ENCODE measurements around the gene BICD2. TPM values are rescaled to one million over a fixed set of nuclear protein-coding genes. Genes with fewer than 3 reads are reported as not detected.

BICD2 gene
- total RNA-seq, 1 donor from 2014 or later = 29.2 TPM

DNA sequence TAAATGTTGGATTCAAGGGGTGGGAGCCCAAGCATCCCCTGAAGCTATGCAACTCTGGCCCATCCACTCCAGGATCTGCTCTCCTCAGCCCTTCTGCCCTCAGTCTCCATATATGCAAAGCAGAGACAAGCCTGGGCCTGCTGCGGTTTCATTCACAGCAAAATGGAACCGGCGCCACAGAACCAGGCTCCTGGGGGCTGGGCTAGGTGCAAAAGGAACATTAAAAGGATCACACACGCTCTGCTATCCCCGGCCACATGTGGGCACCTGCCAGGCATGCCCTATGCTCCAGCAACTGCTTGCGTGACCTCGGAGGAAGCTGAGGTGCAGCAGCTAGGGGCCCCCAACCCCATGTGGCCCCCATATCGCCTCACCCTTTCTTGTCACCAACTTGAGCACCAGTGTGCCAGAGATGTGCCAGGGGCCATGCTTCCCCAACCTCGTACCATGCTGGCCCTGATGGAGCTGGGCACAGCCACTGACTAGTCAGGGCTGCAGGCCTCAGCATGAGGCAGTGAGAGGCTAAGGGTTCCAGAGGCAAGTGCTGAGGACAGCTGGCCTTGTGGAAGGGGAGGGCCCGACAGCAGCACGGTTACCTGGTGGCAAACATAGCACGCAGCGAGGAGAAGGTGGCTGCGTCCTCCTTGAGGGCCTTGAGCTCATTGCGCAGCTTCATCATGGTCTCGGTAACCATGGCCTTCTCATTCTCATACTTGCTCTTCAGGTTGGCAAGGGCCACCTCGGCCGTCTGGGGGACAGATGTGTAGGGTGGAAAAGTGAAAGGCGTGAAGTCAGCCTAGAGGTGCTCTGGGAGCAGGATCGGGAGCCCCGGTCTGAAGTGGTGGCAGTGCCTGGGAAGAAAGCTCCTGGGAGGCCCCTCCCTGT, 47.2 kb downstream of the BICD2 start:
- H3K4me1 ChIP-seq (ENCODE audit: control insufficient read depth in 3 of 3, insufficient read depth in 3 of 3, low read length in 3 of 3) = peaks cover 0 to 3% (median 0%) of the 10 kb centered on the region in 3 donors
- no peaks in the 10 kb centered on the region for H3K27me3 ChIP-seq (ENCODE audit: control insufficient read depth in 3 of 3, insufficient read depth in 3 of 3, low read length in 3 of 3)
- no peaks in the 10 kb centered on the region for H3K9me3 ChIP-seq (ENCODE audit: control insufficient read depth in 3 of 3, low read length in 3 of 3)
- H3K27ac ChIP-seq (ENCODE audit: low read depth, low read length) = no peak overlapping the region
- no peak overlapping the region for H3K4me3 ChIP-seq (ENCODE audit: low read length in 3 of 3)
- peaks cover 80 to 88% (median 87%) of the 10 kb centered on the region in 3 donors for H3K36me3 ChIP-seq (ENCODE audit: control insufficient read depth in 3 of 3, insufficient read depth in 3 of 3, low read length in 3 of 3)
- no peak overlapping the region for H3K9ac ChIP-seq (ENCODE audit: low read depth in 1 of 3, low read length in 3 of 3)

GRCh38 chr9:92716557-92716956, 48.1 kb downstream of the BICD2 start:
- peaks cover 0 to 6% (median 0%) of the 10 kb centered on the region in 3 donors for H3K4me1 ChIP-seq (ENCODE audit: control insufficient read depth in 3 of 3, insufficient read depth in 3 of 3, low read length in 3 of 3)
- peaks cover 76 to 83% (median 79%) of the 10 kb centered on the region in 3 donors for H3K36me3 ChIP-seq (ENCODE audit: control insufficient read depth in 3 of 3, insufficient read depth in 3 of 3, low read length in 3 of 3)
- no peaks in the 10 kb centered on the region for H3K9me3 ChIP-seq (ENCODE audit: control insufficient read depth in 3 of 3, low read length in 3 of 3)
- H3K27ac ChIP-seq (ENCODE audit: low read depth, low read length) = no peak overlapping the region
- no peak overlapping the region for H3K9ac ChIP-seq (ENCODE audit: low read depth in 1 of 3, low read length in 3 of 3)
- H3K27me3 ChIP-seq (ENCODE audit: control insufficient read depth in 3 of 3, insufficient read depth in 3 of 3, low read length in 3 of 3) = no peaks in the 10 kb centered on the region
- no peak overlapping the region for H3K4me3 ChIP-seq (ENCODE audit: low read length in 3 of 3)

GRCh38 chr9:92715488-92716231, 49.0 kb downstream of the BICD2 start:
- Histone ChIP-seq H3K9me3 (ENCODE audit: control insufficient read depth in 3 of 3, low read length in 3 of 3) (no peaks in the 10 kb centered on the region), H3K4me1 (ENCODE audit: control insufficient read depth in 3 of 3, insufficient read depth in 3 of 3, low read length in 3 of 3) (peaks cover 0 to 6% (median 0%) of the 10 kb centered on the region in 3 donors), H3K27me3 (ENCODE audit: control insufficient read depth in 3 of 3, insufficient read depth in 3 of 3, low read length in 3 of 3) (no peaks in the 10 kb centered on the region), H3K9ac (ENCODE audit: low read depth in 1 of 3, low read length in 3 of 3) (no peak overlapping the region), H3K36me3 (ENCODE audit: control insufficient read depth in 3 of 3, insufficient read depth in 3 of 3, low read length in 3 of 3) (peaks cover 72 to 76% (median 74%) of the 10 kb centered on the region in 3 donors), H3K27ac (ENCODE audit: low read depth, low read length) (no peak overlapping the region), H3K4me3 (ENCODE audit: low read length in 3 of 3) (no peak overlapping the region)

DNA sequence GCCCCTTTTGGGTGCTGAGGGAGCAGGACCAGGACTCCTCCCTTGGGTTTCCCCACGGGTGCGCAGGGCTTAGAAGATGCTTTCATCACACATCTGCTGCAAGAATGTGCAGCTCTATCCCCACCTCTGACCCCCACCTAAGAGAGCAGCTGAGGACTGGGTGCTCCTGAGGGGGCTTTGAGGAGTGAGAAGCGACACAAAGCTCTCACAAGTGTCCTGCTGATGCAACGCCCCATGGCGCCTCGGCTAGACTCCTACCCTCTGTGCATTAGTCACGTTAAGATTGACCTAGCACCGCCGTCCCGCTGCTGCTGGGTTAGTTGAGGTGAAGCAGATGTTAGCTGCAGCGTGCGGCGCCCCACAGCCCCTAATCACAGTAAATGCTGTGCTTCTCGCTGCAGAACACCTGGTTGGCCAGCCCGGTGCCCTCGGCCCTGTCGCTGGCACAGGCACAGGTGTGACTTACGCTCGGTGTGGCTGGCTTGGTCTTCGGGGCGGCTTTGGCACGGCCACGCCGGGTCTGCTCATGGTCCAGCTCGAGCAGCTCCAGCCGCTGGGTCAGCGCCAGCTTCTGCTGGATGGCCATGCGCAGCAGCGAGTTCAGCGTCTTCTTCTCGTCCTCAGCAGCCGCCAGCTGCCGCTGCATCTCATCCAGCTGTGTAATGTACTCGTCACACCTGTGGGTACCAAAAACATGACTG, 49.7 kb downstream of the BICD2 start:
- peaks cover 67 to 75% (median 73%) of the 10 kb centered on the region in 3 donors for H3K36me3 ChIP-seq (ENCODE audit: control insufficient read depth in 3 of 3, insufficient read depth in 3 of 3, low read length in 3 of 3)
- no peaks in the 10 kb centered on the region for H3K27me3 ChIP-seq (ENCODE audit: control insufficient read depth in 3 of 3, insufficient read depth in 3 of 3, low read length in 3 of 3)
- H3K9ac ChIP-seq (ENCODE audit: low read depth in 1 of 3, low read length in 3 of 3) = no peak overlapping the region
- no peak overlapping the region for H3K27ac ChIP-seq (ENCODE audit: low read depth, low read length)
- no peaks in the 10 kb centered on the region for H3K9me3 ChIP-seq (ENCODE audit: control insufficient read depth in 3 of 3, low read length in 3 of 3)
- H3K4me3 ChIP-seq (ENCODE audit: low read length in 3 of 3) = no peak overlapping the region
- peaks cover 0 to 6% (median 0%) of the 10 kb centered on the region in 3 donors for H3K4me1 ChIP-seq (ENCODE audit: control insufficient read depth in 3 of 3, insufficient read depth in 3 of 3, low read length in 3 of 3)

DNA sequence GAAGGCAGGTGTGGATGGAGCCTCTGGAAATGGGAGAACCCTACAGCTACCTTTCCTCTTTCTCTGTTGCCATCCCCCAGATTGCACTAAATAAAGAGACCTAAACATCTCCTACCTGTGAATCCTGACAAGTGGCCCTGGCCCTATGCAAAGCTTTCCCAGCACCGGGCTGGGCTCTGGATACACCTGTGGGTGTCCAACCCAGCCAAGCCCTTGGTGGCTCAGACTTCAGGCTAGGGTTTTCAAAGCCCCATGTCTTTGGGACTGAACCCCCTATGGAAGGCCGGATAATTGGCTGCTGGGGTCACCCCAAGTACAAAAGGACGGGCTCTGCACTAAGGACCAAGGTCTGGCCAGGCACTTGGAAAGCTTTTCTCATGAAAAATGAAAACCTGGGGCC, 50.6 kb downstream of the BICD2 start:
- H3K4me3 ChIP-seq (ENCODE audit: low read length in 3 of 3) = no peak overlapping the region
- peaks cover 0 to 6% (median 0%) of the 10 kb centered on the region in 3 donors for H3K4me1 ChIP-seq (ENCODE audit: control insufficient read depth in 3 of 3, insufficient read depth in 3 of 3, low read length in 3 of 3)
- no peak overlapping the region for H3K9ac ChIP-seq (ENCODE audit: low read depth in 1 of 3, low read length in 3 of 3)
- no peak overlapping the region for H3K27ac ChIP-seq (ENCODE audit: low read depth, low read length)
- peaks cover 61 to 73% (median 72%) of the 10 kb centered on the region in 3 donors for H3K36me3 ChIP-seq (ENCODE audit: control insufficient read depth in 3 of 3, insufficient read depth in 3 of 3, low read length in 3 of 3)
- no peaks in the 10 kb centered on the region for H3K27me3 ChIP-seq (ENCODE audit: control insufficient read depth in 3 of 3, insufficient read depth in 3 of 3, low read length in 3 of 3)
- no peaks in the 10 kb centered on the region for H3K9me3 ChIP-seq (ENCODE audit: control insufficient read depth in 3 of 3, low read length in 3 of 3)

DNA sequence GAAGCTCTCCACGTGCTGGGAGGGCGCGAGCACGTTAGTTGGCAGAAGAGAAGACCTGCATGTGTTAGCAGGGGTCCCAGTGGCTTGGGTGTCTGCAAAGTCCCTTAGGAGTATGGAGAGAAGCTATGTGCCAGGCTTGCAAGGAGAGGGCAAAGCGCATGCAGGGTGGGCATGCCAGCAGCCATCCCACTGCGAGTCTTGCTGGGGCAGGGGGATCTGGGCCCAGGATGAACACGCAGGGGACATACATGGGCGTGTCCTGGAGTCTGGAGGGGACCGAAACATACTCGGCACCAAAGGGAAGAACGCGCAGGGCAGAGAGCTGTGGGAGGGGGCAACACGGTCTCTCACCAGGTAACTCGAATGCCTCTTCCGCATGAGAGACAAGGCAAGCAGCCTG, 51.1 kb downstream of the BICD2 start:
- no peak overlapping the region for H3K27ac ChIP-seq (ENCODE audit: low read depth, low read length)
- no peaks in the 10 kb centered on the region for H3K9me3 ChIP-seq (ENCODE audit: control insufficient read depth in 3 of 3, low read length in 3 of 3)
- no peaks in the 10 kb centered on the region for H3K27me3 ChIP-seq (ENCODE audit: control insufficient read depth in 3 of 3, insufficient read depth in 3 of 3, low read length in 3 of 3)
- no peak overlapping the region for H3K4me3 ChIP-seq (ENCODE audit: low read length in 3 of 3)
- no peak overlapping the region for H3K9ac ChIP-seq (ENCODE audit: low read depth in 1 of 3, low read length in 3 of 3)
- H3K36me3 ChIP-seq (ENCODE audit: control insufficient read depth in 3 of 3, insufficient read depth in 3 of 3, low read length in 3 of 3) = peaks cover 56 to 71% (median 67%) of the 10 kb centered on the region in 3 donors
- peaks cover 0 to 6% (median 0%) of the 10 kb centered on the region in 3 donors for H3K4me1 ChIP-seq (ENCODE audit: control insufficient read depth in 3 of 3, insufficient read depth in 3 of 3, low read length in 3 of 3)

- Histone ChIP-seq H3K36me3 (ENCODE audit: control insufficient read depth in 3 of 3, insufficient read depth in 3 of 3, low read length in 3 of 3) (peaks cover 49 to 63% (median 60%) of the 10 kb centered on the region in 3 donors), H3K27ac (ENCODE audit: low read depth, low read length) (no peak overlapping the region)
Measured at GRCh38 chr9:92712767-92713166, 51.9 kb downstream of the BICD2 start.

DNA sequence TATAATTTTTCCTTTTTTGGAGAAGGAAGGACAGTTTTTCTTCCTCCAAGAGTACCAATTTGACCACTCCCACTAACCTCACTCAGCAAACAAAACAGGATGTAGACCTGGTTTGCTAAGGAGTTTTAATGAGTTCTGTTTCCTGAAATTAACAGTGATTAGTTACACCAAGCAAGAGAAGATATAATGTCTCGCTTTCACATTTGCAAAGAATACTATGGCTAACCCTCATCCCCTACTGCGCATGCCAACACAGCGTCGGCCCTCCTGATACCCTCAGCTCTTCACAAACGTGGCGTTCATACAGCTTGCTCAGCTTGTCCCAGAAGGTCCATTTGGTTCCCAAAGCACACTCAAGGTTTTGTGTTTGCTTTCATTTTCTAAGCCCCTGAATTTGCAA, 52.8 kb downstream of the BICD2 start:
- Histone ChIP-seq H3K4me3 (ENCODE audit: low read length in 3 of 3) (no peak overlapping the region), H3K36me3 (ENCODE audit: control insufficient read depth in 3 of 3, insufficient read depth in 3 of 3, low read length in 3 of 3) (peaks cover 41 to 54% (median 52%) of the 10 kb centered on the region in 3 donors), H3K27me3 (ENCODE audit: control insufficient read depth in 3 of 3, insufficient read depth in 3 of 3, low read length in 3 of 3) (no peaks in the 10 kb centered on the region), H3K27ac (ENCODE audit: low read depth, low read length) (no peak overlapping the region), H3K9ac (ENCODE audit: low read depth in 1 of 3, low read length in 3 of 3) (no peak overlapping the region), H3K9me3 (ENCODE audit: control insufficient read depth in 3 of 3, low read length in 3 of 3) (no peaks in the 10 kb centered on the region), H3K4me1 (ENCODE audit: control insufficient read depth in 3 of 3, insufficient read depth in 3 of 3, low read length in 3 of 3) (peaks cover 0 to 6% (median 0%) of the 10 kb centered on the region in 3 donors)

More at GRCh38 chr9:92712767-92713166, 51.9 kb downstream of the BICD2 start:
- Histone ChIP-seq H3K9me3 (ENCODE audit: control insufficient read depth in 3 of 3, low read length in 3 of 3) (no peaks in the 10 kb centered on the region), H3K4me1 (ENCODE audit: control insufficient read depth in 3 of 3, insufficient read depth in 3 of 3, low read length in 3 of 3) (peaks cover 0 to 6% (median 0%) of the 10 kb centered on the region in 3 donors), H3K9ac (ENCODE audit: low read depth in 1 of 3, low read length in 3 of 3) (no peak overlapping the region), H3K27me3 (ENCODE audit: control insufficient read depth in 3 of 3, insufficient read depth in 3 of 3, low read length in 3 of 3) (no peaks in the 10 kb centered on the region), H3K4me3 (ENCODE audit: low read length in 3 of 3) (no peak overlapping the region)

- H3K4me3 ChIP-seq (ENCODE audit: low read length in 3 of 3) = no peak overlapping the region
- no peaks in the 10 kb centered on the region for H3K27me3 ChIP-seq (ENCODE audit: control insufficient read depth in 3 of 3, insufficient read depth in 3 of 3, low read length in 3 of 3)
- no peaks in the 10 kb centered on the region for H3K9me3 ChIP-seq (ENCODE audit: control insufficient read depth in 3 of 3, low read length in 3 of 3)
- H3K36me3 ChIP-seq (ENCODE audit: control insufficient read depth in 3 of 3, insufficient read depth in 3 of 3, low read length in 3 of 3) = peaks cover 41 to 54% (median 52%) of the 10 kb centered on the region in 3 donors
- peaks cover 0 to 6% (median 0%) of the 10 kb centered on the region in 3 donors for H3K4me1 ChIP-seq (ENCODE audit: control insufficient read depth in 3 of 3, insufficient read depth in 3 of 3, low read length in 3 of 3)
- no peak overlapping the region for H3K9ac ChIP-seq (ENCODE audit: low read depth in 1 of 3, low read length in 3 of 3)
- no peak overlapping the region for H3K27ac ChIP-seq (ENCODE audit: low read depth, low read length)
Measured at GRCh38 chr9:92711146-92711545, 53.5 kb downstream of the BICD2 start.

All from skeletal muscle tissue (tissue), 4 donors.